DMS53 treated with DMSO at 0.1 percent for 48 hours (cell line): ENCODE data around the gene TARDBP.
"Not testable (repeated sequence)": the region's sequence is repeated elsewhere in the genome, so short reads cannot be mapped to it uniquely, and the experiment has no call there.

ENCODE experiments used
- DNase-seq: peaks from one replicate; lab custom pipeline; 2025; ENCODE audit not compliant: unreplicated experiment; lab: John Stamatoyannopoulos, UW

Gene TARDBP

GRCh38 chr1:10992004-10992403 is 20.4 kb upstream of the TARDBP start:
- DNase-seq: not testable (repeated sequence)

- no peak for DNase-seq
These were observed 19.6 kb upstream of the TARDBP start for GRCh38 chr1:10992864-10993263.

GRCh38 chr1:10996100-10996499 is 16.4 kb upstream of the TARDBP start:
- DNase-seq: no peak

GRCh38 chr1:11000526-11000925 is 11.9 kb upstream of the TARDBP start:
- no peak for DNase-seq

GRCh38 chr1:11013160-11013531 is 692 bp downstream of the TARDBP start:
- DNase-seq: no peak

GRCh38 chr1:11019358-11019757 is 6.9 kb downstream of the TARDBP start:
- not testable (repeated sequence) for DNase-seq

- no peak for DNase-seq
These were observed 7.5 kb downstream of the TARDBP start for GRCh38 chr1:11019971-11020370.

- DNase-seq: no peak
These were observed 10.7 kb downstream of the TARDBP start for GRCh38 chr1:11023201-11023600.

GRCh38 chr1:11024154-11024873 is 11.9 kb downstream of the TARDBP start:
- no peak for DNase-seq

- DNase-seq: no peak
These were observed 12.4 kb downstream of the TARDBP start for GRCh38 chr1:11024874-11025203.

- DNase-seq: no peak
These were observed 13.2 kb downstream of the TARDBP start for GRCh38 chr1:11025618-11026017.

- no peak for DNase-seq
These were observed 13.6 kb downstream of the TARDBP start for GRCh38 chr1:11026052-11026451.

GRCh38 chr1:11026903-11027302 is 14.4 kb downstream of the TARDBP start:
- no peak for DNase-seq

GRCh38 chr1:11027316-11027715 is 14.9 kb downstream of the TARDBP start:
- DNase-seq: no peak

GRCh38 chr1:11028018-11028417 is 15.6 kb downstream of the TARDBP start:
- no peak for DNase-seq

- DNase-seq: no peak
These were observed 18.4 kb downstream of the TARDBP start for GRCh38 chr1:11030865-11031264.

GRCh38 chr1:11031624-11032262 is 19.3 kb downstream of the TARDBP start:
- DNase-seq: no peak

- not testable (repeated sequence) for DNase-seq
These were observed 24.7 kb downstream of the TARDBP start for GRCh38 chr1:11037019-11037739.

GRCh38 chr1:11037740-11038182 is 25.3 kb downstream of the TARDBP start:
- peak; percentile 79 for DNase-seq

GRCh38 chr1:11039351-11040104 is 27.1 kb downstream of the TARDBP start:
- DNase-seq: no peak

- not testable (repeated sequence) for DNase-seq
These were observed 27.6 kb downstream of the TARDBP start for GRCh38 chr1:11040105-11040429.

GRCh38 chr1:11041048-11041447 is 28.6 kb downstream of the TARDBP start:
- no peak for DNase-seq
